Endothelial cell of umbilical vein (primary cell): ENCODE results near the gene CMSS1. TPM values are rescaled to one million over a fixed set of nuclear protein-coding genes. Genes with fewer than 3 reads are reported as not detected.

Experiments
- BruUV-seq: library from RNA; stranded (reverse); fragments of 400-500 nt; replicated peaks from 2 replicates; lab custom pipeline; 2021; lab: Mats Ljungman, UMichigan
- CTCF ChIA-PET: fragments of 300-600, 350-600 bp; sonication (Branson Sonifier 250); formaldehyde crosslinking; loops from one replicate; lab custom pipeline; 2021; ENCODE audit warnings: antibody characterized with exemption, inconsistent platforms; lab: Charles Lee
- POLR2A ChIA-PET: fragments of 300-600, 350-600 bp; sonication (Branson Sonifier 250); formaldehyde crosslinking; loops from one replicate; lab custom pipeline; 2021; ENCODE audit warnings: antibody characterized with exemption, inconsistent platforms; lab: Charles Lee
- DNase-seq: peaks from one replicate; pipeline ENCODE4 v3.0.0-alpha.2; 2011; ENCODE audit warnings: low read depth, low spot score
- FAIRE-seq: peaks from 2 replicates; lab custom pipeline; 2011; peaks lifted over from hg19 to GRCh38; lab: Jason Lieb, UNC
- H2AFZ ChIP-seq: 2 replicates; pipeline ENCODE4 v1.6.0; 2012; ENCODE audit warnings: low read depth, low read length, control low read depth, inconsistent platforms
- H3K27ac ChIP-seq: 2 replicates; pipeline ENCODE4 v1.5.1; 2011; ENCODE audit warnings: low read depth, mild to moderate bottlenecking, control low read depth, low read length, moderate library complexity; ENCODE audit not compliant: insufficient read depth
- H3K27me3 ChIP-seq, 2 experiments: 2 replicates each; pipeline versions ENCODE4 v1.6.0 to v1.6.1; 2011; ENCODE audit warnings: low read length in 2 of 2, mixed read lengths in 1 of 2; ENCODE audit not compliant: control insufficient read depth in 2 of 2, insufficient read depth in 2 of 2
- H3K36me3 ChIP-seq, 2 experiments: 2 replicates in 1 of 2; 3 replicates in 1 of 2; pipeline ENCODE4 v1.5.1; 2011; ENCODE audit warnings: low read length in 2 of 2, mild to moderate bottlenecking in 1 of 2, moderate library complexity in 1 of 2; ENCODE audit not compliant: control insufficient read depth in 2 of 2, insufficient read depth in 2 of 2; ENCODE audit errors: extremely low read depth in 1 of 2
- H3K4me1 ChIP-seq: 3 replicates; pipeline ENCODE4 v1.5.1; 2011; ENCODE audit warnings: mild to moderate bottlenecking, low read length; ENCODE audit not compliant: control insufficient read depth, insufficient read depth; ENCODE audit errors: extremely low read depth
- H3K4me2 ChIP-seq: 2 replicates; pipeline ENCODE4 v1.6.1; 2011; ENCODE audit warnings: low read length, control low read depth, mixed read lengths; ENCODE audit not compliant: insufficient read depth
- H3K4me3 ChIP-seq, 3 experiments: fragments of 200-600 bp in 1 of 3; sonication (generic), shearing (Covaris generic) in 1 of 3; replicated peaks in 1 of 3; 2 replicates each; pipeline ENCODE4 v1.5.1; 2011 to 2016; ENCODE audit warnings: control low read depth in 3 of 3, low read length in 3 of 3, mild to moderate bottlenecking in 2 of 3, inconsistent platforms in 1 of 3, low read depth in 1 of 3, moderate library complexity in 1 of 3; ENCODE audit not compliant: insufficient read depth in 1 of 3
- H3K79me2 ChIP-seq: 2 replicates; pipeline ENCODE4 v1.6.0; 2012; ENCODE audit warnings: low read length, inconsistent platforms; ENCODE audit not compliant: control insufficient read depth, insufficient read depth
- H3K9ac ChIP-seq: replicated peaks from 2 replicates; pipeline ENCODE3; 2011; ENCODE audit warnings: low read length, control low read depth; ENCODE audit not compliant: insufficient read depth; ENCODE audit errors: extremely low read depth
- H3K9me1 ChIP-seq: replicated peaks from 3 replicates; pipeline ENCODE4 v1.6.0; 2011; ENCODE audit warnings: mild to moderate bottlenecking, low read length; ENCODE audit not compliant: control insufficient read depth, insufficient read depth; ENCODE audit errors: extremely low read depth
- H3K9me3 ChIP-seq: replicated peaks from 2 replicates; pipeline ENCODE4 v1.5.1; 2012; ENCODE audit warnings: low read length, inconsistent platforms; ENCODE audit not compliant: control insufficient read depth, insufficient read depth
- H4K20me1 ChIP-seq: replicated peaks from 2 replicates; pipeline ENCODE3; 2011; ENCODE audit warnings: mild to moderate bottlenecking, low read length; ENCODE audit not compliant: control insufficient read depth, insufficient read depth; ENCODE audit errors: extremely low read depth
- EZH2 ChIP-seq: IDR thresholded peaks from 2 replicates; pipeline ENCODE4 v1.6.1; 2012; ENCODE audit warnings: borderline replicate concordance, low read depth, mild to moderate bottlenecking, moderate library complexity, low read length, inconsistent platforms; ENCODE audit not compliant: severe bottlenecking
- FOS ChIP-seq: IDR thresholded peaks from 2 replicates; pipeline ENCODE4 v1.6.1; 2011; ENCODE audit warnings: mild to moderate bottlenecking, low read length, moderate library complexity, borderline replicate concordance; ENCODE audit not compliant: insufficient read depth
- GATA2 ChIP-seq: IDR thresholded peaks from 2 replicates; pipeline ENCODE4 v1.7.0; 2011; ENCODE audit warnings: low read depth, mild to moderate bottlenecking, moderate library complexity, mixed read lengths, low read length; ENCODE audit not compliant: insufficient read length, insufficient read depth
- JUN ChIP-seq: IDR thresholded peaks from 2 replicates; pipeline ENCODE4 v1.6.1; 2011; ENCODE audit warnings: borderline replicate concordance, low read depth; ENCODE audit not compliant: insufficient read length, insufficient read depth
- MYC ChIP-seq: IDR thresholded peaks from one replicate; pipeline ENCODE4 v1.6.1; 2011; ENCODE audit warnings: mild to moderate bottlenecking, low read depth, low read length
- POLR2A ChIP-seq: IDR thresholded peaks from 2 replicates; pipeline ENCODE4 v1.6.1; 2012; ENCODE audit warnings: low read depth, mild to moderate bottlenecking, control low read depth, low read length
- POLR2AphosphoS5 ChIP-seq: IDR thresholded peaks from 2 replicates; pipeline ENCODE4 v1.6.1; 2012; ENCODE audit warnings: low read depth, mild to moderate bottlenecking, control low read depth, low read length, moderate library complexity; ENCODE audit not compliant: insufficient read depth
- dilution Hi-C: fragments of 300-500 bp; cut with MboI; formaldehyde crosslinking; loops from one replicate; pipeline ENCODE4 v1.15.0; 2019; ENCODE audit warnings: low sequenced_read_pairs; ENCODE audit not compliant: extremely low pct_ligation_motif_present
- intact Hi-C: fragments of 100-400 bp; cut with micrococcal nuclease; formaldehyde crosslinking; loops from one replicate; pipeline ENCODE4 v1.10.0; 2022
- polyA plus RNA-seq, 4 experiments: library from polyadenylated mRNA; depleted of rRNA in 3 of 4; stranded (reverse) in 3 of 4; unstranded in 1 of 4; fragments of >200 nt; gene quantifications; 2 replicates each; pipeline versions ENCODE4 v1.2.1 to v1.2.3, GENCODE V29; 2011 to 2012; ENCODE audit warnings: missing spikeins in 1 of 4
- total RNA-seq: library from RNA; stranded (reverse); gene quantifications from 2 replicates; pipeline ENCODE4 v1.2.3, GENCODE V29; 2021
- TF ChIP-seq, protein P1 (sequence below), 2 donors: IDR thresholded peaks; 1 replicate in 1 of 2; 2 replicates in 1 of 2; pipeline ENCODE4 v1.5.1; 2011; ENCODE audit warnings: low read length in 2 of 2, mild to moderate bottlenecking in 2 of 2, moderate library complexity in 2 of 2, control low read depth in 1 of 2, inconsistent platforms in 1 of 2, low read depth in 1 of 2; ENCODE audit not compliant: insufficient read depth in 1 of 2; ENCODE audit errors: extremely low read depth in 1 of 2
- TF ChIP-seq, protein P2 (sequence below): IDR thresholded peaks from 2 replicates; pipeline ENCODE4 v1.6.1; 2011; ENCODE audit not compliant: insufficient read depth, insufficient read length

CMSS1 gene
- total and polyA plus RNA-seq, 2 donors (not counting 3 experiments of a cell fraction or from before 2014, with no cell fraction given): 9.7 to 60.6 TPM

DNA sequence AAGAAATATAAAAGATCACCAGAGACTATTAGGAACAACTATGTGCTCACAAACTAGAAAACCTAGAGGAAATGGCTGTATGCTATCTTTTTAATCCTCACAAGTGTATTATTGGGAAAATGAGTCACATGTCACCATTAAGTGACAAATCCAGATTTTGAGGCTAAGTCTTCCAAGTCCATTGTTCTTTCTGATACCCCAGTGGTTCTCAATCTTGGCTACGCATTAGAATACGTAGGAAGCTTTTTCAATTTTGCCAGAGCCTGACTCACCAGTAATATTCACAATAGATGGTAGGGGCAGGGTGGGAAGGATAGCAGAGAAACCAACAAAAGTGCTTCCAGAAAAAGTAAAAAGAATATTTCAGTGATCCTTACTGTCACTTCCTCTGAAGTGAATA, 179.6 kb downstream of the CMSS1 start:
- CTCF ChIA-PET: interaction anchor here (0.8 to 1.1 kb wide), 3 partner anchors 9 to 257 kb away, joined by 3 read pairs; no protein-coding TSS in a partner anchor
- no peak overlapping the region for H2AFZ ChIP-seq
- no peaks in the 10 kb centered on the region for H3K9me3 ChIP-seq
- H3K27ac ChIP-seq: no peak overlapping the region
- intact Hi-C loops: no loop called here
- no TSS peak for BruUV-seq
- H3K9me1 ChIP-seq: no peaks in the 10 kb centered on the region
- H4K20me1 ChIP-seq: no peaks in the 10 kb centered on the region
- H3K4me1 ChIP-seq: no peaks in the 10 kb centered on the region
- no peaks in the 10 kb centered on the region for H3K36me3 ChIP-seq
- no peak overlapping the region for H3K4me3 ChIP-seq
- peaks cover 5% of the 10 kb centered on the region for H3K79me2 ChIP-seq
- DNase-seq (peak; percentile 59), FAIRE-seq (peak; percentile 12)
- TF ChIP-seq, protein P1, sequence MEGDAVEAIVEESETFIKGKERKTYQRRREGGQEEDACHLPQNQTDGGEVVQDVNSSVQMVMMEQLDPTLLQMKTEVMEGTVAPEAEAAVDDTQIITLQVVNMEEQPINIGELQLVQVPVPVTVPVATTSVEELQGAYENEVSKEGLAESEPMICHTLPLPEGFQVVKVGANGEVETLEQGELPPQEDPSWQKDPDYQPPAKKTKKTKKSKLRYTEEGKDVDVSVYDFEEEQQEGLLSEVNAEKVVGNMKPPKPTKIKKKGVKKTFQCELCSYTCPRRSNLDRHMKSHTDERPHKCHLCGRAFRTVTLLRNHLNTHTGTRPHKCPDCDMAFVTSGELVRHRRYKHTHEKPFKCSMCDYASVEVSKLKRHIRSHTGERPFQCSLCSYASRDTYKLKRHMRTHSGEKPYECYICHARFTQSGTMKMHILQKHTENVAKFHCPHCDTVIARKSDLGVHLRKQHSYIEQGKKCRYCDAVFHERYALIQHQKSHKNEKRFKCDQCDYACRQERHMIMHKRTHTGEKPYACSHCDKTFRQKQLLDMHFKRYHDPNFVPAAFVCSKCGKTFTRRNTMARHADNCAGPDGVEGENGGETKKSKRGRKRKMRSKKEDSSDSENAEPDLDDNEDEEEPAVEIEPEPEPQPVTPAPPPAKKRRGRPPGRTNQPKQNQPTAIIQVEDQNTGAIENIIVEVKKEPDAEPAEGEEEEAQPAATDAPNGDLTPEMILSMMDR (IDR thresholded peaks at IDR 0.05; ENCODE audit: extremely low read depth in 1 of 2, insufficient read depth in 1 of 2, low read depth in 1 of 2, low read length in 2 of 2): no peak
- TF ChIP-seq MYC: no peak
- no peak for TF ChIP-seq EZH2
- TF ChIP-seq GATA2: no peak
- peak; percentile 55 for TF ChIP-seq JUN
- TF ChIP-seq, protein P2, sequence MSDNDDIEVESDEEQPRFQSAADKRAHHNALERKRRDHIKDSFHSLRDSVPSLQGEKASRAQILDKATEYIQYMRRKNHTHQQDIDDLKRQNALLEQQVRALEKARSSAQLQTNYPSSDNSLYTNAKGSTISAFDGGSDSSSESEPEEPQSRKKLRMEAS: no peak
- no peak for TF ChIP-seq POLR2A
- no peak for TF ChIP-seq POLR2AphosphoS5
- peak; percentile 6 for TF ChIP-seq FOS
- no peaks in the 10 kb centered on the region for H3K27me3 ChIP-seq
- no peak overlapping the region for H3K9ac ChIP-seq
- POLR2A ChIA-PET: no interaction called here
- H3K4me2 ChIP-seq: no peak overlapping the region
- dilution Hi-C loops: no loop called here
